Panc1 (cell line): ENCODE data around the gene PSAP. TPM values are rescaled to one million over a fixed set of nuclear protein-coding genes. Genes with fewer than 3 reads are reported as not detected.

Source experiments
- ATAC-seq: fragments of 200-7000 bp; cut with Tn5 transposase; 2 replicates; pipeline ENCODE4 v1.9.1; 2020; ENCODE audit warnings: mild to moderate bottlenecking, moderate library complexity
- BruUV-seq: library from RNA; stranded (reverse); fragments of 400-500 nt; replicated peaks from 2 replicates; lab custom pipeline; 2021; lab: Mats Ljungman, UMichigan
- CTCF ChIA-PET: fragments of 300-600 bp; sonication (Branson Sonifier 250); formaldehyde crosslinking; loops from one replicate; lab custom pipeline; 2022; ENCODE audit warnings: antibody characterized with exemption; lab: Charles Lee
- POLR2A ChIA-PET: fragments of 300-600 bp; sonication (Branson Sonifier 250); formaldehyde crosslinking; loops from one replicate; lab custom pipeline; 2022; ENCODE audit warnings: antibody characterized with exemption; lab: Charles Lee
- DNase-seq: peaks from one replicate; pipeline ENCODE4 v3.0.0-alpha.2; 2010; ENCODE audit warnings: low read depth, low spot score
- H3K27ac ChIP-seq: 2 replicates; pipeline ENCODE4 v1.5.1; 2011; ENCODE audit warnings: mild to moderate bottlenecking, low read length, inconsistent platforms
- H3K27me3 ChIP-seq: fragments of 200-500 bp; sonication (Bioruptor generic); 2 replicates; pipeline ENCODE4 v1.6.0; 2014; ENCODE audit warnings: low read length, inconsistent platforms; ENCODE audit not compliant: control insufficient read depth, insufficient read depth
- H3K36me3 ChIP-seq: fragments of 200-500 bp; sonication (Bioruptor generic); 2 replicates; pipeline ENCODE4 v1.5.1; 2014; ENCODE audit warnings: inconsistent platforms, mild to moderate bottlenecking, low read length, moderate library complexity; ENCODE audit not compliant: control insufficient read depth, insufficient read depth
- H3K4me1 ChIP-seq: 2 replicates; pipeline ENCODE4 v1.5.1; 2011; ENCODE audit warnings: inconsistent platforms, mild to moderate bottlenecking, low read length, moderate library complexity; ENCODE audit not compliant: control insufficient read depth, insufficient read depth
- H3K4me3 ChIP-seq, 2 experiments: 2 replicates each; pipeline ENCODE4 v1.5.1; 2011 to 2012; ENCODE audit warnings: low read depth in 2 of 2, low read length in 2 of 2, mild to moderate bottlenecking in 2 of 2, inconsistent platforms in 1 of 2, moderate library complexity in 1 of 2
- H3K9me3 ChIP-seq: fragments of 200-500 bp; sonication (Bioruptor generic); 2 replicates; pipeline ENCODE4 v1.5.1; 2014; ENCODE audit warnings: low read depth, mild to moderate bottlenecking, inconsistent platforms, low read length, moderate library complexity; ENCODE audit not compliant: control insufficient read depth, insufficient read depth
- CTCF ChIP-seq: fragments of 450-650 bp; IDR thresholded peaks from 2 replicates; pipeline ENCODE4 v1.5.1; 2017; ENCODE audit warnings: mild to moderate bottlenecking
- POLR2AphosphoS5 ChIP-seq: IDR thresholded peaks from 2 replicates; pipeline ENCODE4 v1.6.1; 2012; ENCODE audit warnings: mild to moderate bottlenecking, low read depth, low read length, moderate library complexity
- REST ChIP-seq, 2 experiments: IDR thresholded peaks; 2 replicates each; pipeline ENCODE4 v1.6.1; 2011 to 2012; ENCODE audit warnings: low read depth in 2 of 2, control low read depth in 1 of 2, low read length in 1 of 2, mild to moderate bottlenecking in 1 of 2, moderate library complexity in 1 of 2; ENCODE audit not compliant: insufficient read depth in 1 of 2
- SIN3A ChIP-seq: IDR thresholded peaks from 2 replicates; pipeline ENCODE4 v1.6.1; 2012; ENCODE audit warnings: low read depth, mild to moderate bottlenecking, low read length, moderate library complexity, borderline replicate concordance; ENCODE audit not compliant: insufficient read depth
- TCF7L2 ChIP-seq: IDR thresholded peaks from 2 replicates; pipeline ENCODE4 v1.6.1; 2011; ENCODE audit warnings: mild to moderate bottlenecking, low read depth, low read length, inconsistent platforms
- in situ Hi-C: cut with HindIII; loops from 2 replicates; pipeline ENCODE4 v1.10.0; 2016; ENCODE audit warnings: low sequenced_read_pairs, low pct_unique_long_range_greater_than_20kb
- intact Hi-C: fragments of 100-400 bp; cut with micrococcal nuclease; formaldehyde crosslinking; loops from one replicate; pipeline ENCODE4 v1.10.0; 2022; ENCODE audit not compliant: unreplicated experiment
- total RNA-seq: library from RNA; stranded (reverse); gene quantifications from one replicate; pipeline ENCODE4 v1.2.1, GENCODE V29; 2021; ENCODE audit not compliant: unreplicated experiment

PSAP gene
- total RNA-seq, 1 experiment from 2014 or later: 3,649 TPM

- Histone ChIP-seq H3K27ac (peak overlapping the region; percentile 96), H3K4me1 (peaks cover 57% of the 10 kb centered on the region), H3K9me3 (no peaks in the 10 kb centered on the region), H3K36me3 (peaks cover 3% of the 10 kb centered on the region; the same call in 1 of the 2 replicates), H3K27me3 (no peaks in the 10 kb centered on the region), H3K4me3 (peak overlapping the region; percentile 78 to 86)
- intact Hi-C loops (no loop called here), in situ Hi-C loops (no loop called here)
- DNase-seq (no peak), ATAC-seq (no peak)
- ChIA-PET CTCF (interaction anchor here (2.4 kb wide), 1 partner anchor 48 kb away, joined by 11 read pairs; no protein-coding TSS in a partner anchor), POLR2A (interaction anchor here (0.6 to 3.5 kb wide), 4 partner anchors 9 to 30 kb away, joined by 3 to 33 read pairs (median 3); no protein-coding TSS in a partner anchor)
- BruUV-seq: no TSS peak
- TF ChIP-seq TCF7L2 (no peak), REST (IDR thresholded peaks at IDR 0.05; ENCODE audit: insufficient read depth in 1 of 2, low read depth in 2 of 2, low read length in 1 of 2) (no peak), CTCF (no peak), POLR2AphosphoS5 (no peak), SIN3A (0 out of 2 replicates have a peak, but pooled peaks have one; percentile 30)
These were observed 2.5 kb downstream of the PSAP start for GRCh38 chr10:71848325-71849275.

- H3K36me3 ChIP-seq: peaks cover 3% of the 10 kb centered on the region; the same call in 1 of the 2 replicates
- DNase-seq: no peak
- TF ChIP-seq POLR2AphosphoS5 (no peak), REST (IDR thresholded peaks at IDR 0.05; ENCODE audit: insufficient read depth in 1 of 2, low read depth in 2 of 2, low read length in 1 of 2) (no peak), SIN3A (no peak), CTCF (no peak), TCF7L2 (no peak)
- H3K4me3 ChIP-seq: peak overlapping the region; percentile 78 to 86
- H3K27ac ChIP-seq: peak overlapping the region; percentile 96
- POLR2A ChIA-PET: interaction anchor here (0.6 kb wide), 1 partner anchor 31 kb away, joined by 7 read pairs; no protein-coding TSS in a partner anchor
- no peaks in the 10 kb centered on the region for H3K27me3 ChIP-seq
- no peaks in the 10 kb centered on the region for H3K9me3 ChIP-seq
- no TSS peak for BruUV-seq
- in situ Hi-C loops (no loop called here), intact Hi-C loops (no loop called here)
- no peak for ATAC-seq
- peaks cover 66% of the 10 kb centered on the region for H3K4me1 ChIP-seq
- CTCF ChIA-PET: interaction anchor here (0.6 kb wide), 1 partner anchor 534 kb away, joined by 3 read pairs; no protein-coding TSS in a partner anchor
These were observed 3.6 kb downstream of the PSAP start for GRCh38 chr10:71847418-71847817.
